Sigmoid colon (tissue), 7 donors: Measurements from ENCODE around the gene DNAI4. TPM values are rescaled to one million over a fixed set of nuclear protein-coding genes. Genes with fewer than 3 reads are reported as not detected.
A peak's percentile ranks its signal among the peaks of the same experiment; 100 is the strongest.
"Not testable (repeated sequence)": the region's sequence is repeated elsewhere in the genome, so short reads cannot be mapped to it uniquely, and the experiment has no call there.

Source experiments
- DNase-seq: peaks from one replicate; pipeline ENCODE4 v3.0.0-alpha.2; 2019
- H3K27ac ChIP-seq, 4 donors: fragments of 200-600 bp; sonication (generic); one replicate each; pipeline ENCODE4 v1.5.1; 2016 to 2019; ENCODE audit warnings: mild to moderate bottlenecking in 1 of 4
- H3K27me3 ChIP-seq, 3 donors: fragments of 200-600 bp; sonication (generic); one replicate each; pipeline ENCODE4 v1.5.1; 2019; ENCODE audit warnings: mild to moderate bottlenecking in 1 of 3
- H3K36me3 ChIP-seq, 4 donors: fragments of 200-600 bp; sonication (generic); one replicate each; pipeline ENCODE4 v1.5.1; 2016 to 2019
- H3K4me1 ChIP-seq, 4 donors: fragments of 200-600 bp; sonication (generic); one replicate each; pipeline ENCODE4 v1.5.1; 2017 to 2019
- H3K4me3 ChIP-seq, 4 donors: fragments of 200-600 bp; sonication (generic); one replicate each; pipeline ENCODE4 v1.5.1; 2017 to 2019; ENCODE audit warnings: mild to moderate bottlenecking in 2 of 4, moderate library complexity in 1 of 4
- H3K9me3 ChIP-seq, 4 donors: fragments of 200-600 bp in 3 of 4; sonication (generic) in 3 of 4; one replicate each; pipeline versions ENCODE4 v1.5.1 to v1.6.1; 2013 to 2019
- EP300 ChIP-seq, 4 donors: sonication (generic); formaldehyde crosslinking; IDR thresholded peaks; one replicate each; pipeline ENCODE4 v1.6.1; 2017; ENCODE audit warnings: antibody characterized with exemption in 4 of 4
- POLR2A ChIP-seq, 2 donors: fragments of 450-650 bp; IDR thresholded peaks; one replicate each; pipeline ENCODE4 v1.6.1; 2016; ENCODE audit warnings: antibody characterized with exemption in 2 of 2, mild to moderate bottlenecking in 2 of 2, moderate library complexity in 2 of 2
- POLR2AphosphoS5 ChIP-seq, 4 donors: sonication (generic); formaldehyde crosslinking; IDR thresholded peaks; one replicate each; pipeline ENCODE4 v1.6.1; 2017; ENCODE audit warnings: antibody characterized with exemption in 4 of 4
- whole genome bisulfite sequencing, 2 donors: extraction: QIAGEN DNeasy Blood & Tissue Kit; methylation state at CpG; one replicate each; pipeline ENCODE4 v1.1.7; 2013; 5-methylcytosine and 5-hydroxymethylcytosine counted together
- intact Hi-C: fragments of 100-400 bp; cut with DNase I; formaldehyde crosslinking; loops from one replicate; pipeline ENCODE4 v1.15.1; 2023
- polyA plus RNA-seq, 3 donors: library from polyadenylated mRNA; stranded (reverse); fragments of 200-250 nt; gene quantifications; one replicate each; pipeline ENCODE4 v1.2.3, GENCODE V29; 2013
- total RNA-seq, 4 donors: library from RNA; depleted of rRNA; stranded (reverse); fragments of >200 nt; gene quantifications; one replicate each; pipeline ENCODE4 v1.1.0, GENCODE V29; 2016
- TF ChIP-seq, protein P1 (sequence below), 4 experiments: fragments of 450-650 bp in 3 of 4; fragments of 200-600 bp in 1 of 4; IDR thresholded peaks; one replicate each; pipeline ENCODE4 v1.5.1; 2016 to 2019; ENCODE audit warnings: antibody characterized with exemption in 4 of 4, mild to moderate bottlenecking in 3 of 4, moderate library complexity in 2 of 4
- donor health status: healthy with polysubstance abuse.
- donor health status: Bipolar disorder and iron deficiency.
- donor health status: healthy.

Gene DNAI4
- total and polyA plus RNA-seq, 7 donors, result 3.0 to 16.1 (median 8.4) TPM

DNA sequence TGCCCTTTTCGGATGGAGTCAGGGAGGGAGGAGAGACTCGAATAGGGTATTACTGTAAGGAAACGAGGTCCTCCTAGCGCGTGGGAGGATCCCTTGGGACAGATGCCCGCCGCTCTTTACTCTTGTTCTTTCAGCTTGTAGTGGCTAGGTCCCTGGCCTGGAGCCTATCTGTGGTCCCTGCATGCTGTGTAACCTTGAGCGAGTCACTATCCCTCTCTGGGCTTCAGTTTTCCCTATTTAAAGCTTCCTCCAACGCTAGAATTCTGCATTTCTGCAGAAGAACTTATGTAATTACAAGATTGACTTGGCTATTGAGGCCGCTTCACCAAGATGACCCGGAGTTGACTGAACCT, 878 bp upstream of the DNAI4 start:
- no peak for DNase-seq
- intact Hi-C loops, result loop anchor here (2.0 to 10.0 kb wide), 5 partner anchors 127 to 1858 kb away; partner anchors contain the start of gene GADD45A
- Histone ChIP-seq H3K27ac (peak overlapping the region; percentile 89 to 95 (median 92)), H3K36me3 (peaks cover 0 to 3% (median 0%) of the 10 kb centered on the region in 4 donors), H3K4me3 (peak overlapping the region; percentile 59 to 91 (median 74)), H3K9me3 (no peaks in the 10 kb centered on the region), H3K27me3 (no peaks in the 10 kb centered on the region), H3K4me1 (peaks cover 0 to 38% (median 32%) of the 10 kb centered on the region in 4 donors)
- WGBS, 2 donors, result 2 to 7% methylated on average over 11 of the region's 11 CpGs
- TF ChIP-seq POLR2AphosphoS5 (IDR thresholded peaks at IDR 0.05), result no peak
- TF ChIP-seq POLR2A (IDR thresholded peaks at IDR 0.05), result peak in 1 of 2 donors; percentile 4

DNA sequence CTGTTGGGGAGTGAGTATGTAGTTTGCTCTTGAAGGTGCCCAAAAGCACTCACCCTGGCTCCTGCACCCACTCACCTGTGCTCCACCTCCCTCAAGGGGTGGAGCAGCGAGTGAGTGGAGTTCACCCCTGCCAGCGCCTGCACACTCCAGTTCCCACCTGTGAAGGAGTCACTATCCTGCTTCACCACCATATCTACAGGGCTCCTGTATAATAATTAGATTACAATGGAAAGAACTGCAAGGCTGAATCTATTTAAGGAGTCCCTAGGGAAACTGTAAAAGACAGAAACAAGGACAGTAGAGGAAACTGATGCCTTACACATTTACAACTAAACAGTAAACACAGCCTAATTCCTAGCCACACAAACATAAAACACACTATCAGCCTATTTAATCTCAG, 4.1 kb downstream of the DNAI4 start:
- TF ChIP-seq, protein P1, sequence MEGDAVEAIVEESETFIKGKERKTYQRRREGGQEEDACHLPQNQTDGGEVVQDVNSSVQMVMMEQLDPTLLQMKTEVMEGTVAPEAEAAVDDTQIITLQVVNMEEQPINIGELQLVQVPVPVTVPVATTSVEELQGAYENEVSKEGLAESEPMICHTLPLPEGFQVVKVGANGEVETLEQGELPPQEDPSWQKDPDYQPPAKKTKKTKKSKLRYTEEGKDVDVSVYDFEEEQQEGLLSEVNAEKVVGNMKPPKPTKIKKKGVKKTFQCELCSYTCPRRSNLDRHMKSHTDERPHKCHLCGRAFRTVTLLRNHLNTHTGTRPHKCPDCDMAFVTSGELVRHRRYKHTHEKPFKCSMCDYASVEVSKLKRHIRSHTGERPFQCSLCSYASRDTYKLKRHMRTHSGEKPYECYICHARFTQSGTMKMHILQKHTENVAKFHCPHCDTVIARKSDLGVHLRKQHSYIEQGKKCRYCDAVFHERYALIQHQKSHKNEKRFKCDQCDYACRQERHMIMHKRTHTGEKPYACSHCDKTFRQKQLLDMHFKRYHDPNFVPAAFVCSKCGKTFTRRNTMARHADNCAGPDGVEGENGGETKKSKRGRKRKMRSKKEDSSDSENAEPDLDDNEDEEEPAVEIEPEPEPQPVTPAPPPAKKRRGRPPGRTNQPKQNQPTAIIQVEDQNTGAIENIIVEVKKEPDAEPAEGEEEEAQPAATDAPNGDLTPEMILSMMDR (IDR thresholded peaks at IDR 0.05), result no peak
- TF ChIP-seq POLR2AphosphoS5 (IDR thresholded peaks at IDR 0.05) (no peak), POLR2A (IDR thresholded peaks at IDR 0.05) (no peak), EP300 (IDR thresholded peaks at IDR 0.05) (no peak)
- Histone ChIP-seq H3K4me1 (peaks cover 0 to 17% (median 15%) of the 10 kb centered on the region in 4 donors), H3K4me3 (no peak overlapping the region), H3K9me3 (no peaks in the 10 kb centered on the region), H3K27me3 (no peaks in the 10 kb centered on the region), H3K27ac (no peak overlapping the region), H3K36me3 (no peaks in the 10 kb centered on the region)
- DNase-seq, result no peak
- intact Hi-C loops, result loop anchor here (10.0 kb wide), 3 partner anchors 666 to 1304 kb away; partner anchors contain the start of gene GADD45A
- 74 to 95% methylated on average over 2 of the region's 2 CpGs for WGBS, 2 donors

DNA sequence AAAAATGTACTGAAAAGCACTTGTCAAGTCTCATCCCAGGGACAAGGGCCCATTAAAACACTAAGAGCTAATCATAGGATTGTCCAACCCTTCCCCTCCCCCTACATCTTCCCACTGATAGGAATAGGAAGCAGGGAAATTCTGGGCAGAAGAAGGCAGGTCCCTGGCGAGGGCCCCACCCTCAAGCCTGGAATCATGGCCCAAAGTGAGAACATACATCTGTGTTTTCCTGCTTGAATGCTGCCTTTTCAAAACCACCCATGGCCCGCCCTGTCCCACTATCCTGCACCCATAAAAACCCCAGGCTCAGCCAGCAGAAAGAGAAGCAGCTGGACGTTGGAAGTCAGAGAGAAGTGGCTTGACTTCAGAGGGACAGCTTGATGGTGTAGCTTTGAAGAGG, 4.8 kb downstream of the DNAI4 start:
- no peak for TF ChIP-seq EP300 (IDR thresholded peaks at IDR 0.05)
- no peak for TF ChIP-seq POLR2AphosphoS5 (IDR thresholded peaks at IDR 0.05)
- H3K36me3 ChIP-seq, result no peaks in the 10 kb centered on the region
- no peaks in the 10 kb centered on the region for H3K27me3 ChIP-seq
- H3K4me1 ChIP-seq, result peaks cover 0 to 17% (median 15%) of the 10 kb centered on the region in 4 donors
- 30 to 83% methylated on average over 3 of the region's 3 CpGs for WGBS, 2 donors
- no peak overlapping the region for H3K27ac ChIP-seq
- intact Hi-C loops, result loop anchor here (10.0 kb wide), 3 partner anchors 665 to 1305 kb away; partner anchors contain the start of gene GADD45A
- H3K4me3 ChIP-seq, result no peak overlapping the region
- DNase-seq, result no peak
- no peaks in the 10 kb centered on the region for H3K9me3 ChIP-seq

DNA sequence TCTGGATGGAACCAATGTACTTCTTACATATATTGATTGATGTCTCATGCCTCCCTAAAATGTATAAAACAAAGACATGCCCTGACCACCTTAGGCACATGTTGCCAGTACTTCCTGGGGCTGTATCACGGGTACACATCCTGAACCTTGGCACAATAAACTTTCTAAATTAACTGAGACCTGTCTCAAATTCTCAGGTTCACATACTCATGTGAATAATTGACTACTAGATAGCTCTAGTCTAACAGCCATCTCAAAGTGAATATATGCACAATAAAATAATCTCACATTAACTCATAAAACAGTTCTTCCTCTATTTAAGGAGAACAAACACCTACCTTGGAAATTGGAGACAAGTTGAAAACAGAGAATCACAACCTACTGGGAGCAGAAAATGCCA, 5.6 kb downstream of the DNAI4 start:
- Histone ChIP-seq H3K27me3 (no peaks in the 10 kb centered on the region), H3K27ac (no peak overlapping the region), H3K9me3 (no peaks in the 10 kb centered on the region), H3K4me3 (no peak overlapping the region), H3K36me3 (no peaks in the 10 kb centered on the region), H3K4me1 (peaks cover 0 to 14% (median 13%) of the 10 kb centered on the region in 4 donors)
- TF ChIP-seq POLR2AphosphoS5 (IDR thresholded peaks at IDR 0.05) (no peak), POLR2A (IDR thresholded peaks at IDR 0.05) (no peak), EP300 (IDR thresholded peaks at IDR 0.05) (no peak)
- TF ChIP-seq, protein P1 (IDR thresholded peaks at IDR 0.05), result no peak
- no peak for DNase-seq
- WGBS, 2 donors, result 38 to 66% methylated on average over 1 of the region's 1 CpG
- intact Hi-C loops, result no loop called here

DNA sequence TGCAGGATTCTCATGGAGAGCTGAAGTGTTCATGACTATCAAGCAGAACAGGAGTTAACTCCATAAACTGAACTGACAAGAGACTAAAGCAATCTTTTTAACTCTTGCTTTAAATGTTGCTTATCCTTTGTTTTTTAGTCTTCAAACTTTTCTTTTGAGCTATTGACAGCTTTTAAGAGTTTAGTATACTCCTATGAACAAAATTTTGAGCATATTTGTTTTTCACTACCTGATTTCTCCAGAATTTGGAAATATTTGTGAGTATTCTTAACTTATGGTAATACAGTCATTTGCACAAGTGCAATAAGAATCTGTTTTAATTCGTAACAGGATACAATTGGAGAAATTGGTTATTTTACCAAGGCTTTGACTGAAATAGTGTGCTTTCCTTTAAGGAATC, 7.2 kb downstream of the DNAI4 start:
- Histone ChIP-seq H3K4me1 (no peaks in the 10 kb centered on the region), H3K27me3 (no peaks in the 10 kb centered on the region), H3K9me3 (no peaks in the 10 kb centered on the region), H3K36me3 (no peaks in the 10 kb centered on the region), H3K4me3 (no peak overlapping the region), H3K27ac (no peak overlapping the region)
- TF ChIP-seq EP300 (IDR thresholded peaks at IDR 0.05) (no peak), POLR2A (IDR thresholded peaks at IDR 0.05) (no peak), POLR2AphosphoS5 (IDR thresholded peaks at IDR 0.05) (no peak)
- TF ChIP-seq, protein P1 (IDR thresholded peaks at IDR 0.05), result no peak
- no peak for DNase-seq
- 83 to 94% methylated on average over 1 of the region's 1 CpG for WGBS, 2 donors
- intact Hi-C loops, result no loop called here

DNA sequence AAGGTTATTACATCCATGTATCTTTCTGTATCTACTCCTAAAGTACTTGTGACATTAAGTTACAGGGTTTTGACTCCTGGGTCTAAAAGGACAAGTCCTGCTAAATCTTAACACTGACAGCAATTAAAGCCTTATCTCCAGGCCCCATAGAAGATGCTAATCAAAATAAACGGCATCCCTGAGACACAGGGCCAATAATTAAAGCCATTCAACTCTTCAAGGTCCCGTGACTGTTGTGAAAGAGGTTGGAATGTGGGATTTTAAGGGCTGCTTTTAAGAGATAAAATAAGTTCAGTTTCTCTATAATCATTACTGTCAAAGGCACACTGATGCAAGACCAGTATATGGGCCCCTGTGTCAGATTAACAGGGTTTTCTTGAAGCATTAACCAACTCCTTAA, 8.3 kb downstream of the DNAI4 start:
- no peaks in the 10 kb centered on the region for H3K36me3 ChIP-seq
- TF ChIP-seq POLR2AphosphoS5 (IDR thresholded peaks at IDR 0.05) (no peak), EP300 (IDR thresholded peaks at IDR 0.05) (no peak), POLR2A (IDR thresholded peaks at IDR 0.05) (no peak)
- TF ChIP-seq, protein P1 (IDR thresholded peaks at IDR 0.05), result no peak
- H3K27me3 ChIP-seq, result no peaks in the 10 kb centered on the region
- H3K27ac ChIP-seq, result no peak overlapping the region
- intact Hi-C loops, result no loop called here
- DNase-seq, result no peak
- 25 to 60% methylated on average over 2 of the region's 2 CpGs for WGBS, 2 donors
- H3K9me3 ChIP-seq, result no peaks in the 10 kb centered on the region
- H3K4me3 ChIP-seq, result no peak overlapping the region
- no peaks in the 10 kb centered on the region for H3K4me1 ChIP-seq

DNA sequence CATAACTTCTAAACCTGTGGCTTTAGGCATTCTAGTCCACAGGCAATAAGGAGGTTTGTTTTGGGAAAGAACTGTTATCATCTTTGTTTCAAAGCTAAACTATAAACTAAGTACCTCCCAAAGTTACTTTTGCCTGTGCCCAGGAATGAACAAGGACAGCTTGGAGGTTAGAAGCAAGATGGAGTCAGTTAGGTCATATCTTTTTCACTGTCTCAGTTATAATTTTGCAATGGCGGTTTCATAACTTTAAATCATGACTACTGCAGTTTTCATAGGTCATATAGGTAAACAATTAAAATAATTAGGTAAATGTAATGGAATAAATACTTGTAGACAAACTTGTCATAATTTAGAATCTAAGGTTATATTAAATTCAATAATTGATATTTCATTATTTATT, 9.5 kb downstream of the DNAI4 start:
- H3K27ac ChIP-seq, H3K9me3 ChIP-seq, intact Hi-C loops, H3K36me3 ChIP-seq, H3K27me3 ChIP-seq, DNase-seq, H3K4me1 ChIP-seq, H3K4me3 ChIP-seq: not testable (repeated sequence)
- WGBS, 2 donors, result 98% methylated on average over 1 of the region's 1 CpG
